ENCODE results near the gene NELL1.

DNA sequence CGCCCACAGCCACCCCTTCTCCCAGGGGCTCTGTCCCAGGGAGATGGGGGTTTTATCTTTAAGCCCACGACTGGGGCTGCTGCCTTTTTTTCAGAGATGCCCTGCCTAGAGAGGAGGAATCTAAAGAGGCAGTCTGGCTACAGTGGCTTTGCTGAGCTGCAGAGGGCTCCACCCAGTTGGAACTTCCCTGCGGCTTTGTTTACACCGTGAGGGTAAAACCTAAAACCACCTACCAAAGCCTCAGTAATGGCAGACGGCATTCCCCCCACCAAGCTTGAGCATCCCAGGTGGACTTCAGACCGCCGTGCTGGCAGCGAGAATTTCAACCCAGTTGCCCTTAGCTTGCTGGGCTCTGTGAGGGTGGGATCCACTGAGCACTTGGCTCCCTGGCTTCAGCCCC, 535.8 kb downstream of the NELL1 start:
- TF ChIP-seq, protein P1, sequence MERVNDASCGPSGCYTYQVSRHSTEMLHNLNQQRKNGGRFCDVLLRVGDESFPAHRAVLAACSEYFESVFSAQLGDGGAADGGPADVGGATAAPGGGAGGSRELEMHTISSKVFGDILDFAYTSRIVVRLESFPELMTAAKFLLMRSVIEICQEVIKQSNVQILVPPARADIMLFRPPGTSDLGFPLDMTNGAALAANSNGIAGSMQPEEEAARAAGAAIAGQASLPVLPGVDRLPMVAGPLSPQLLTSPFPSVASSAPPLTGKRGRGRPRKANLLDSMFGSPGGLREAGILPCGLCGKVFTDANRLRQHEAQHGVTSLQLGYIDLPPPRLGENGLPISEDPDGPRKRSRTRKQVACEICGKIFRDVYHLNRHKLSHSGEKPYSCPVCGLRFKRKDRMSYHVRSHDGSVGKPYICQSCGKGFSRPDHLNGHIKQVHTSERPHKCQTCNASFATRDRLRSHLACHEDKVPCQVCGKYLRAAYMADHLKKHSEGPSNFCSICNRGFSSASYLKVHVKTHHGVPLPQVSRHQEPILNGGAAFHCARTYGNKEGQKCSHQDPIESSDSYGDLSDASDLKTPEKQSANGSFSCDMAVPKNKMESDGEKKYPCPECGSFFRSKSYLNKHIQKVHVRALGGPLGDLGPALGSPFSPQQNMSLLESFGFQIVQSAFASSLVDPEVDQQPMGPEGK (CRISPR knock-in tag; IDR thresholded peaks at IDR 0.05; ENCODE audit: borderline replicate concordance), result no peak
- TF ChIP-seq, protein P2, sequence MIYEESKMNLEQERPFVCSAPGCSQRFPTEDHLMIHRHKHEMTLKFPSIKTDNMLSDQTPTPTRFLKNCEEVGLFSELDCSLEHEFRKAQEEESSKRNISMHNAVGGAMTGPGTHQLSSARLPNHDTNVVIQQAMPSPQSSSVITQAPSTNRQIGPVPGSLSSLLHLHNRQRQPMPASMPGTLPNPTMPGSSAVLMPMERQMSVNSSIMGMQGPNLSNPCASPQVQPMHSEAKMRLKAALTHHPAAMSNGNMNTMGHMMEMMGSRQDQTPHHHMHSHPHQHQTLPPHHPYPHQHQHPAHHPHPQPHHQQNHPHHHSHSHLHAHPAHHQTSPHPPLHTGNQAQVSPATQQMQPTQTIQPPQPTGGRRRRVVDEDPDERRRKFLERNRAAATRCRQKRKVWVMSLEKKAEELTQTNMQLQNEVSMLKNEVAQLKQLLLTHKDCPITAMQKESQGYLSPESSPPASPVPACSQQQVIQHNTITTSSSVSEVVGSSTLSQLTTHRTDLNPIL (CRISPR knock-in tag; IDR thresholded peaks at IDR 0.05; ENCODE audit: low read depth), result no peak
- TF ChIP-seq RARB (CRISPR knock-in tag; IDR thresholded peaks at IDR 0.05) (no peak), ZFP30 (CRISPR knock-in tag; IDR thresholded peaks at IDR 0.05) (no peak), BACH2 (CRISPR knock-in tag; IDR thresholded peaks at IDR 0.05; ENCODE audit: borderline replicate concordance) (no peak), TOX (CRISPR knock-in tag; IDR thresholded peaks at IDR 0.05; ENCODE audit: borderline replicate concordance) (no peak), ZFP3 (CRISPR knock-in tag; IDR thresholded peaks at IDR 0.05) (no peak), ZC3H10 (CRISPR knock-in tag; IDR thresholded peaks at IDR 0.05) (no peak), GLIS3 (CRISPR knock-in tag; IDR thresholded peaks at IDR 0.05) (no peak), ZNF565 (CRISPR knock-in tag; conservative IDR thresholded peaks at IDR 0.05; ENCODE audit: low read depth) (no peak)
- TF ChIP-seq, protein P3, sequence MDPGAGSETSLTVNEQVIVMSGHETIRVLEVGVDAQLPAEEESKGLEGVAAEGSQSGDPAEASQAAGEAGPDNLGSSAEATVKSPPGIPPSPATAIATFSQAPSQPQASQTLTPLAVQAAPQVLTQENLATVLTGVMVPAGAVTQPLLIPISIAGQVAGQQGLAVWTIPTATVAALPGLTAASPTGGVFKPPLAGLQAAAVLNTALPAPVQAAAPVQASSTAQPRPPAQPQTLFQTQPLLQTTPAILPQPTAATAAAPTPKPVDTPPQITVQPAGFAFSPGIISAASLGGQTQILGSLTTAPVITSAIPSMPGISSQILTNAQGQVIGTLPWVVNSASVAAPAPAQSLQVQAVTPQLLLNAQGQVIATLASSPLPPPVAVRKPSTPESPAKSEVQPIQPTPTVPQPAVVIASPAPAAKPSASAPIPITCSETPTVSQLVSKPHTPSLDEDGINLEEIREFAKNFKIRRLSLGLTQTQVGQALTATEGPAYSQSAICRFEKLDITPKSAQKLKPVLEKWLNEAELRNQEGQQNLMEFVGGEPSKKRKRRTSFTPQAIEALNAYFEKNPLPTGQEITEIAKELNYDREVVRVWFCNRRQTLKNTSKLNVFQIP (CRISPR knock-in tag; IDR thresholded peaks at IDR 0.05; ENCODE audit: borderline replicate concordance, low read depth), result no peak

Data from SK-N-SH treated with all-trans-retinoic acid at 6 μM for 48 hours (cell line).